Inflammatory macrophage (primary cell): ENCODE results near the gene JAZF1.

ENCODE experiments used
- DNase-seq, 2 donors: peaks; one replicate each; pipeline ENCODE4 v3.0.0-alpha.2; 2020 to 2022

The JAZF1 gene

GRCh38 chr7:28070297-28071055 lies 110.1 kb downstream of the JAZF1 start:
- DNase-seq, result no peak

GRCh38 chr7:28069807-28070206 lies 110.8 kb downstream of the JAZF1 start:
- DNase-seq, result no peak

- DNase-seq, result no peak
Measured at GRCh38 chr7:28069388-28069787, 111.2 kb downstream of the JAZF1 start.

- DNase-seq, result no peak
Measured at GRCh38 chr7:28068811-28069216, 111.8 kb downstream of the JAZF1 start.

- no peak for DNase-seq
Measured at GRCh38 chr7:28067171-28067570, 113.4 kb downstream of the JAZF1 start.

DNA sequence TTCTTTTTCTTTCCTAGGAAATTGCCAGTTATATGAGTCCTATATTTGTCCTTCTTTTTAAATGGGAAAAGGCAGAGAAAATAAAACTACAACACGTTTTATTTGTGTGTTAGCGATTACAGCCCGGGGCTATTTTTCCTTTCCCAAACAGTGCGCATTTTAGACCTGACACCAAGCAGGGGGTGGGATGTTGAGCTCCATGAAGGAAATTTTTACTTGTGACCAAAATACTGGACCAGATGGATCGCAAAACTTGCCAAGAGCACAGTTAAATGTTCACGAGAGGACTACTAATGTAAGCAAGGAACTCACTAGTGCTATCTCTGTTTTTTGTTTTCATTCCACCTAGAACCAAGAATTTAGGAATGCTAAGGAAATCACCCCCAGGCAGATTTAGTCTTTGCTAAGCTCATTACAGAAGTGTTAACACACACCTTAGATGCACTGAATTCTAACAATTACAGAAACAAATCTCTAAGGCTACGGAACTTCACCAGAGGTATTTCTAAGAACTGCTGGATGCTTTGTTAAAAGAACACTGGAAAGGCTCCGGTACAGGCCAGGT lies 114.8 kb downstream of the JAZF1 start:
- DNase-seq, result no peak

DNA sequence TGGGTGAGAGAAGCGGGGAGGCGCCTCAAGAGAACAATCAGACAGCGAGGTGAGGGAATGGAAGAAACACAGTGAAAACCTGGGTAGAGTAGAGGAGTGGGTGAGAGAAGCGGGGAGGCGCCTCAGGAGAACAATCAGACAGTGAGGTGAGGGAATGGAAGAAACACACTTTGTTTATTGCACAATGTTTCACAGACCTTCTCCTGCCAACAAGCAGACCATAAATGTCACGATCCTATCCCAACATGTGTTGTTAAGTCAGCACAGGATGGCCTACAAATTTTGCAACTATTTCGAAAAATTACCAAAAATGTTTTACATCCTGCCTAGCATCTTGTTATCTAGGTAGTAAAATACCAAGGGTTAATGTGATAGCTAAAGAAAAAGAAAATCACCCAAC lies 115.3 kb downstream of the JAZF1 start:
- no peak for DNase-seq

- no peak for DNase-seq
Measured at GRCh38 chr7:28064437-28064836, 116.2 kb downstream of the JAZF1 start.

- DNase-seq, result peak; percentile 74 to 89
Measured at GRCh38 chr7:28062197-28062991, 118.2 kb downstream of the JAZF1 start.

- no peak for DNase-seq
Measured at GRCh38 chr7:28061824-28062196, 118.8 kb downstream of the JAZF1 start.

- no peak for DNase-seq
Measured at GRCh38 chr7:28060371-28060950, 120.1 kb downstream of the JAZF1 start.

GRCh38 chr7:28055161-28055544 lies 125.4 kb downstream of the JAZF1 start:
- DNase-seq, result no peak

GRCh38 chr7:28054531-28055160 lies 125.9 kb downstream of the JAZF1 start:
- DNase-seq, result no peak

DNA sequence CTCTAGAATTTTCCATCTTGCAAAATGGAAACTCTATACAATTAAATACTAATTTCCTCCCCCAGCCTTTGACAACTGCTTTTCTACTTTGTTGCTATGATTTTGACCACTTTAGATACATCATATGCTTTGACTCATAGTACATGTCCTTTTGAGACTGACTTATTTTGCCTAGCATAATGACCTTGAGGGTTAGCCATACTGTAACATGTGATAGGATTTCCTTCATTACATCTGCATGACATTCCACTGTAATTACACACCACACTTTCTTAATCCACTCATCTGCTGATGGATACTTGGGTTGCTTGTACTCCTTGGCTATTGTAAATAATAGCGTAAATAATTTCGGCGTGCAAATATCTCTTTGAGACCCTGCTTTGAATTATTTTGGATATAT lies 127.7 kb downstream of the JAZF1 start:
- DNase-seq, result no peak

DNA sequence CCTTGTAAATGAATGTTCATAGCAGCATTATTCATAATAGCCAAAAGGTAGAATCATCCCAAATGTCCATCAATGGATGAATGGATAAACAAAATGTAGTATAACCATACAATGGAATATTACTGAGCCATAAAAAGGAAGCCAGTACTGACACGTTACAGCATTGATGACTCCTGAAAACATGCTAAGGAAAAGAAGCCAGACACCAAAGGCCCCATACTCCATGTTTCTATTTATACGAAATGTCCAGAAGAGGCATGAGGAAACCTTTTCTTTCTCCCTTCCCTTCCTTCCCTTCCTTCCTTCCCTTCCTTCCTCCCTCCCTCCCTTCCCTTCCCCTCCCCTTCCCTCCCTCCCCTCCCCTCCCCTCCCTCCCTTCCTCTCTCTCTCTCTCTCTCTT lies 131.9 kb downstream of the JAZF1 start:
- no peak for DNase-seq

GRCh38 chr7:28046035-28046434 lies 134.6 kb downstream of the JAZF1 start:
- DNase-seq, result no peak

DNA sequence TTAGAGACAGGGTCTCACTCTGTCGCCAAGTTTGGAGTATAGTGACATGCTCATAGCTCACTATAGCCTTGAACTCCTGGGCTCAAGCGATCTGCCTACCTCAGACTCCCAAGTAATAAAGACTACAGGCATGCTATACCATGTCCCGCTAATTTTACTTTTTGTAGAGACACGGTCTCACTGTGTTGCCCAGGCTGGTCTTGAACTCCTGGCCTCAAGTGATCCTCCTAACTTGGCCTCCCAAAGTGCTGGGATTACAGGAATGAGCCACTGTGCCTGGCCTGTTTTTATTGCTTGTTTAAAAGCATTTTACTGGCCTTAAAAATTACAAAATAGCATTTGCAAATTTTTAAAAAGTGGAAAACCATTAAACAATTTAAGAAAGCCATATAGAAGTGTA lies 135.0 kb downstream of the JAZF1 start:
- DNase-seq, result no peak

- no peak for DNase-seq
Measured at GRCh38 chr7:28044825-28045224, 135.8 kb downstream of the JAZF1 start.

DNA sequence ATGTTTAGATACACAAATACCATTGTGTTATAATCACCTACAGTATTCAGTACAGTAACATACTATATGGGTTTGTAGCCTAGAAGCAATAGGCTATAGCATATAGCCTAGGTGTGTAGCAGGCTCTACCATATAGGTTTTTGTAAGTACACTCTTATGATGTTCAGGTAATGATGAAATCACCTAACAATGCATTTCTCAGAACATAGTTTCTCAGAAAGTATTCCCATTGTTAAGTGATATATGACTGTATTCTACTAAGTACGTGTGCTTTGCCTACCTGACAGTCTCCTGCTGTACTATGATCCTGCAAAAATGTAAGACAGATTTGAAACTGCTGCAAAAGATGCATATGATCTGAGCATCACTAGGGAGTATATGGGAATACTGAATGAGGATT lies 137.9 kb downstream of the JAZF1 start:
- no peak for DNase-seq

- DNase-seq, result no peak
Measured at GRCh38 chr7:28041508-28042314, 138.9 kb downstream of the JAZF1 start.

GRCh38 chr7:28038175-28038797 lies 142.3 kb downstream of the JAZF1 start:
- DNase-seq, result no peak
